ENCODE data around the gene RPS6KB1. TPM values are rescaled to one million over a fixed set of nuclear protein-coding genes. Genes with fewer than 3 reads are reported as not detected.
"Not testable (repeated sequence)": the region's sequence is repeated elsewhere in the genome, so short reads cannot be mapped to it uniquely, and the experiment has no call there.

The RPS6KB1 gene
- polyA plus RNA-seq, 1 experiment, result 21.9 TPM

GRCh38 chr17:59941131-59941530 lies 48.2 kb downstream of the RPS6KB1 start:
- ChIA-PET POLR2A (no interaction called here), CTCF (interaction anchor here (0.7 to 4.4 kb wide), 3 partner anchors 27 to 300 kb away, joined by 3 to 24 read pairs (median 4); no protein-coding TSS in a partner anchor)
- no peaks in the 10 kb centered on the region for H3K27me3 ChIP-seq (ENCODE audit: control insufficient read depth, insufficient read depth, low read length)
- no peak overlapping the region for H3K4me3 ChIP-seq (ENCODE audit: low read depth, low read length)
- no peak for DNase-seq (ENCODE audit: low read depth, low spot score)
- TF ChIP-seq, protein P1, sequence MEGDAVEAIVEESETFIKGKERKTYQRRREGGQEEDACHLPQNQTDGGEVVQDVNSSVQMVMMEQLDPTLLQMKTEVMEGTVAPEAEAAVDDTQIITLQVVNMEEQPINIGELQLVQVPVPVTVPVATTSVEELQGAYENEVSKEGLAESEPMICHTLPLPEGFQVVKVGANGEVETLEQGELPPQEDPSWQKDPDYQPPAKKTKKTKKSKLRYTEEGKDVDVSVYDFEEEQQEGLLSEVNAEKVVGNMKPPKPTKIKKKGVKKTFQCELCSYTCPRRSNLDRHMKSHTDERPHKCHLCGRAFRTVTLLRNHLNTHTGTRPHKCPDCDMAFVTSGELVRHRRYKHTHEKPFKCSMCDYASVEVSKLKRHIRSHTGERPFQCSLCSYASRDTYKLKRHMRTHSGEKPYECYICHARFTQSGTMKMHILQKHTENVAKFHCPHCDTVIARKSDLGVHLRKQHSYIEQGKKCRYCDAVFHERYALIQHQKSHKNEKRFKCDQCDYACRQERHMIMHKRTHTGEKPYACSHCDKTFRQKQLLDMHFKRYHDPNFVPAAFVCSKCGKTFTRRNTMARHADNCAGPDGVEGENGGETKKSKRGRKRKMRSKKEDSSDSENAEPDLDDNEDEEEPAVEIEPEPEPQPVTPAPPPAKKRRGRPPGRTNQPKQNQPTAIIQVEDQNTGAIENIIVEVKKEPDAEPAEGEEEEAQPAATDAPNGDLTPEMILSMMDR (IDR thresholded peaks at IDR 0.05; ENCODE audit: low read depth, low read length), result no peak
- no peak overlapping the region for H3K27ac ChIP-seq (ENCODE audit: low read depth, low read length)
- no peaks in the 10 kb centered on the region for H3K9me3 ChIP-seq (ENCODE audit: control insufficient read depth, insufficient read depth, low read length)

- H3K27me3 ChIP-seq (ENCODE audit: control insufficient read depth, insufficient read depth, low read length); H3K9me3 ChIP-seq (ENCODE audit: control insufficient read depth, insufficient read depth, low read length); DNase-seq (ENCODE audit: low read depth, low spot score); H3K4me3 ChIP-seq (ENCODE audit: low read depth, low read length); H3K27ac ChIP-seq (ENCODE audit: low read depth, low read length); CTCF ChIA-PET: not testable (repeated sequence)
- POLR2A ChIA-PET, result interaction anchor here (0.6 kb wide), 1 partner anchor 146 kb away, joined by 3 read pairs; no protein-coding TSS in a partner anchor
Observed at GRCh38 chr17:59946433-59946832, 53.5 kb downstream of the RPS6KB1 start.

GRCh38 chr17:59947310-59947709 lies 54.4 kb downstream of the RPS6KB1 start:
- CTCF ChIA-PET; H3K9me3 ChIP-seq (ENCODE audit: control insufficient read depth, insufficient read depth, low read length); H3K27ac ChIP-seq (ENCODE audit: low read depth, low read length); H3K27me3 ChIP-seq (ENCODE audit: control insufficient read depth, insufficient read depth, low read length); POLR2A ChIA-PET; H3K4me3 ChIP-seq (ENCODE audit: low read depth, low read length); DNase-seq (ENCODE audit: low read depth, low spot score): not testable (repeated sequence)

GRCh38 chr17:59950049-59950448 lies 57.1 kb downstream of the RPS6KB1 start:
- Histone ChIP-seq H3K4me3 (ENCODE audit: low read depth, low read length) (no peak overlapping the region), H3K9me3 (ENCODE audit: control insufficient read depth, insufficient read depth, low read length) (no peaks in the 10 kb centered on the region), H3K27me3 (ENCODE audit: control insufficient read depth, insufficient read depth, low read length) (no peaks in the 10 kb centered on the region), H3K27ac (ENCODE audit: low read depth, low read length) (no peak overlapping the region)
- TF ChIP-seq, protein P1 (IDR thresholded peaks at IDR 0.05; ENCODE audit: low read depth, low read length), result no peak
- DNase-seq (ENCODE audit: low read depth, low spot score), result no peak
- POLR2A ChIA-PET, result no interaction called here
- CTCF ChIA-PET, result interaction anchor here (1.6 kb wide), 1 partner anchor 36 kb away, joined by 5 read pairs; no protein-coding TSS in a partner anchor

DNA sequence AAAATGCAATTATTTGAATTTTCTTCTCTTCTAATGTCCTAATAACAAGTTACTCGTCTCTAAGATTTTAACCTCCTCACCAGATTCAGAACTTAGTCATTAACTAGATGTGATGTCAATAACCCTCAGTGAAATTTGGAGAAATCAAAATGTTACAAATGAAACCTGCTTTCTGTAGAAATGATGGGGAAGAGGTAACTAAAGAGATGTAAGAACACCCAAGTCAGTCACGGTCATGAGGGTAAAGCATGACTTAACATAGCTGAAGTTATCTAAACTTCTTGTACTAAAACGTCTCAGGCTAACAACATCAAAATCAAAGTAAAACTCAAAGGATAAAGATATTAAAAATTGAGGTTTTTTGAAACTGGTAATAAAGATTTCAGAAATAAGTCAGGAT lies 61.9 kb downstream of the RPS6KB1 start:
- POLR2A ChIA-PET, result no interaction called here

DNA sequence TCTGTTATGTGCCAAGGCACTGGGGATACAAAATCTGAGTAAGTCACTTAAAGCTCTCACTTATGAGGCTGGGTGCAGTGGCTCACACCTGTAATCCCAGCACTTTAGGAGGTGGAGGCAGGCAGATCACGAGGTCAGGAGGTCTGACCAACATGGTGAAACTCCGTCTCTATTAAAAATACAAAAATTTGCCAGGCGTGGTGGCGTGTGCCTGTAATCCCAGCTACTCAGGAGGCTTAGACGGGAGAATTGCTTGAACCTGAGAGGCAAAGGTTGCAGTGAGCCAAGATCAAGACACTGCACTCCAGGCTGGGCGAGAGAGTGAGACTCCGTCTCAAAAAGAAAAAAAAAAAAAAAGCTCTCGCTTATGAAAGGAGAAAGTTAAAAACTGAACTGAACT lies 66.7 kb downstream of the RPS6KB1 start:
- H3K9me3 ChIP-seq (ENCODE audit: control insufficient read depth, insufficient read depth, low read length); DNase-seq (ENCODE audit: low read depth, low spot score); H3K27me3 ChIP-seq (ENCODE audit: control insufficient read depth, insufficient read depth, low read length); H3K4me3 ChIP-seq (ENCODE audit: low read depth, low read length); H3K27ac ChIP-seq (ENCODE audit: low read depth, low read length): not testable (repeated sequence)
- CTCF ChIA-PET, result interaction anchor here (0.6 to 1.5 kb wide), 2 partner anchors 46 to 214 kb away, joined by 3 read pairs; no protein-coding TSS in a partner anchor
- POLR2A ChIA-PET, result interaction anchor here (0.6 kb wide), 1 partner anchor 875 kb away, joined by 3 read pairs; no protein-coding TSS in a partner anchor

More for the DNA sequence above, 61.9 kb downstream of the RPS6KB1 start:
- CTCF ChIA-PET, result interaction anchor here (0.7 to 1.8 kb wide), 2 partner anchors 41 to 82 kb away, joined by 3 to 4 read pairs; no protein-coding TSS in a partner anchor
- no peaks in the 10 kb centered on the region for H3K9me3 ChIP-seq (ENCODE audit: control insufficient read depth, insufficient read depth, low read length)
- TF ChIP-seq, protein P1 (IDR thresholded peaks at IDR 0.05; ENCODE audit: low read depth, low read length), result no peak
- no peak for DNase-seq (ENCODE audit: low read depth, low spot score)
- no peak overlapping the region for H3K27ac ChIP-seq (ENCODE audit: low read depth, low read length)
- H3K27me3 ChIP-seq (ENCODE audit: control insufficient read depth, insufficient read depth, low read length), result no peaks in the 10 kb centered on the region
- no peak overlapping the region for H3K4me3 ChIP-seq (ENCODE audit: low read depth, low read length)

All from AG04450 (cell line).